HK-2 (cell line): Measurements from ENCODE around the gene RHOT1.
"Not testable (repeated sequence)": the region's sequence is repeated elsewhere in the genome, so short reads cannot be mapped to it uniquely, and the experiment has no call there.

Source experiments
- DNase-seq: peaks from one replicate; pipeline ENCODE4 v3.0.0-alpha.2; 2018; ENCODE audit not compliant: unreplicated experiment

RHOT1 gene

DNA sequence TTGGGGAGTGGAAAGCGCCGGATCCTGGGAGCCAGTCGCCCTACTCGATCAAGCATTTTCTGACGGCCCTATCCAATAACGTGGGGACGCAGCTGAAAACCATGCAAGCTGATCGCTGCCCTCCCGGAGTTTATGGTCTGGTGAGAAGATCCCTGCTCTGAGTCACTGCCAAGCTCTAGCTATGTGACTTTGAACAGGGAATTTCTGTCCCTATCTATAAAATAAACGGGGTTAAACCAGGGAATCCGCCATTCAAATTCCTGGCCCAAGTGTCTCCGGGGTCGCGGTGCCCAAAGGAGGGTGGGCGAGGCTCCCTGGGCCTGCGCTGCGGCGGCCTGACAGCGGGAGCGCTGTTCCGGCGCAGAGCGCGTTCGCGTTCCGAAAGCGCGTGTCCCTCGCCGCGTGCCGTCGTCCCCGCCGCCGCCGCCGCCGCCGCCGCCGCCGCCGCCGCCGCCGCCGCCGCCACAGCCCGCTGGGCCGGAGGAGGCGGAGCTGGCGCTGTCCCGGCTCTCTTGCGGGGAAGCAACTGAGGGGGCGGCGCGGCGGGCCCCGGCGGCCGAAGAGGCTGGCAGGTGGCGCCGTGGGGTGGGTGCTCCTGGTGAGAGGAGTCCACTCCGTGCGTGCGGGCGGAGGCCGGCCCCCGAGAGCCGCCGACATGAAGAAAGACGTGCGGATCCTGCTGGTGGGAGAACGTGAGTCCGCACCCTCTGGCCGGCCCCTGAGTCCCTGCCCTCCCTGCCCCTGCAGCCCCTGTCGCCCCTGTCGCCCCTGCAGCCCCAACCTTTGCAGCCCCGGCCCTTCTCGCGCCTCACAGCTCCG is at the start of gene RHOT1:
RHOT1 (plus strand) TSS at position 465 of the 819 bp plus-strand sequence; CDS start at position 656, 191 bp downstream.
- peak; percentile 77 for DNase-seq

DNA sequence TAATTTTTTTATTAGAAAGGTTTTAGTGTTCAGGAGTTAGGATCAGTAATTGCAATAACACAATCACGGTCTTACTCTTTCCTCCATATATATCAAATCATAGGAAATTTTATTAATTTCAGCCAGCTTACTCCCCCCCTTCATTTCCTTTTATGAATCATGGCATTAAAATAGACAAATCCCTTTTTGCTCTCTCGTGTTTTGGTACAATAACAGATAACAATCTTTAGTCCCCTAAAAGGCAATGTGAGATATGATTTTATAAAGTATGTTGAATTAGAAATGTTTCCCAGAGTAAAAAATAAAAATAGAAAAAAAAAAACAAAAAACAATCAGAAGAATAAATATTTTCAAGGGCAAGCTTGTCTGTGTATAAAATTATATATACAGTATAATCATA is 42.6 kb upstream of the RHOT1 start:
- DNase-seq, result no peak

DNA sequence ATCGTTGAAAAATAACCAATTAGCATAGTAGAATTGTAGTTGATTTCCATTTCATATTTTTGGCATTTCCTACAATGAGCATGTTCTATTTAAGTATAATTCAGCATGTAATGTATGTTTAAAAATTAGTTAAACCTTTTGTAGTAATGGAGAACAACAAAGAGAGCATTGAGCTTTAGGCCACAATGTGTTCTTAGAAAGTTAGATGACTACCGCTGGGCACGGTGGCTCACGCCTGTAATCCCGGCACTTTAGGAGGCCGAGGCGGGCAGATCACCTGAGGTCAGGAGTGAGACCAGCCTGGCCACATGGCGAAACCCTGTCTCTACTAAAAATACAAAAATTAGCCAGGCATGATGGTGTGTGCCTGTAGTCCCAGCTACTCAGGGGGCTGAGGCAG is 42.0 kb upstream of the RHOT1 start:
- DNase-seq, result not testable (repeated sequence)

DNA sequence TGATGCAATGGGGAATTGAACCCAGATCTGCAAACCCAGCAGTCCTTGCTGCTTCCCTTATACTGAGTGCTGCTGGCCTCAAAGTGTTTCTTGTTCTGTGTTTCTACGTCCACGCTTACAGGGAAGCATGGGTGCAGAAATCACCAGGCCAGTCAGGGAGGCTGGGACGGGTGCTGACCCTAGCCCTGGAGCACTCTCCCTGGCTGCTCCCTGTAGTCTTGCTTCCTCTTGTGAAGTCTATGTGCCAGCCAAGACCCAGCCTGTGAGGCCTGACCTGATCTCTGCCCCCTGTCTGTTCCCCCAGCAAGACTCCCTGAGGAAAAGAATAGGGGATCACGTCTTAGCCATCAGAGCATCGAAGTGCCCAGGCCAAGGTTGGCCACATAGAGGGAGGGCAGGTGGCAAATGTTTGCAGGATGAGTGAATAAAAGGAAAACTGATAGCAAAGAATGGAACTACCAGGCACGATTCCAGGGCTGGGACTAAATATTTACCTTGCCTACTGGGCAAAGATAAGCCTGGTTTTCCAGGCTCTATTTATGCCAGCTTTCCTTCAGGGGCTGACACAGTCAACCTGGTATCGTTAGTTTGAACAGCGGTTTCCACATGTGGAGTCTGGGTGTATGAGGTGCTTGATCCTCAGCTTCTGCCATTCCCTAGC is 41.2 kb upstream of the RHOT1 start:
- DNase-seq, result no peak

DNA sequence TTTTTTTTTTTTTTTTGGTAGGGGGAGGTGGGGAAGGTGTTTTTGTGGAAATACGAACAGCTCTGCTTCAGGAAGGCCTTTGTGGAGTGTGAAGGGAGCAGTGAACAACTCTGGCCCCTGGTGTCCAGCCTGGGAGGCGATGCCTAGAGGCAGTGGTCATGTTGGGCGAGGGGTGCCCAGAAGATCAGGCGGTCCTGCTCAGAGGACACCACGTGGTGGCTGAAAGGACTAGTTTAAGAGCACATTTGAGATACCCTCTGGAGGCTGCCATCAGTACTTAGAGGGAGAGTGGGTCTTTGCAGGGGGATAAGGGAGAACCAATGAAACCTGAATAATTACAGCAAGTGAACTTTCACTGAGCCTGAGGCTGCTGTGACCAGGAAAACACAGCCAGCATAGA is 40.1 kb upstream of the RHOT1 start:
- no peak for DNase-seq

DNA sequence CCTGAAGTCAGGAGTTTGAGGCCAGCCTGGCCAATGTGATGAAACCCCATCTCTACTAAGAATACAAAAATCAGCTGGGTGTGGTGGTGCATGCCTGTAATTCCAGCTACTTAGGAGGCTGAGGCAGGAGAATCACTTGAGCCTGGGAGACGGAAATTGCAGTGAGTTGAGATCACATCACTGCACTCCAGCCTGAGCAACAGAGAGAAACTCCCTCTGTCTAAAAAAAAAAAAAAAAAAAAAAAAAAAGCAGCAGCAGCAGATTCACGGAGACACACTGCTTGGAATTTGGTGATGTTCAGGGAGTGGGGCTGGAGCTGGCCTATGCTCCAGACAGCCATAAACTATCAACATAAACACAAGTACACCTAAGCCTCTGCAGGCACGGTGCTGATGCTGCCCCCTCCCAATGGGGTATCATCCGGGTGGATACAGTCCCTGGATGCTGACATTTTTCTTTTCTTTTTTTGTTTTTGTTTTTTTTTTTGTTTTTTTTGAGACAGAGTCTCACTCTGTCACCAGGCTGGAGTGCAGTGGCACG is 39.6 kb upstream of the RHOT1 start:
- no peak for DNase-seq

DNA sequence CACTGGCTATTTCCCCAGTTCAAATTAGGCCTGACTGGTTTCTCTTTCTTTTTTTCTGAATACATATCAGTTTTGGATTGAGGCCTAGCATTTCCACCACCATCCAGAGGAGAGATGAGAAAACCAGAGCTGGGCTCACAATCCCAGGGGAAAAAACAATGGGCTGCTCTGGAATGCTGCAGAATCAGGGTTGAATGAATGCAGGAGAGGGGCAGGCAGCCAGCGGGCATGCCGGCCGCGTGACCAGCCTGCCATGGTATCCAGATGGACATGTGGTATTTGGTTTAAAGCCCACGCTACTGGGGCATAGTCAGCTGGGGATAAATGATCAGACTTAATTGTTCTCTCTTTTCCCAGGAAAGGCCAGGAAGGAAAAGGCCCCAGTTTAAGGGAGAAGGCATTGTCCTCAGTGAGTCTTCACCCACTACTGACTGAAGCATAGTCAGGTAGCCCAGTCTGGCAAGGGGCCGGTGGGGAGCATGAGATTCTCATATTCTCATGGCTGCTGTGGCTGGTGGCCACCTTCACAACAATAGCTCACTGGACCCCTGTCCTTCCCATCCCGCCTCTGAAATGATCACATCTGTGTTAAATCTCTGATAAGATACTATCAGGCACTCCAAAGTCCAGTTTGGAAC is 38.7 kb upstream of the RHOT1 start:
- no peak for DNase-seq

DNA sequence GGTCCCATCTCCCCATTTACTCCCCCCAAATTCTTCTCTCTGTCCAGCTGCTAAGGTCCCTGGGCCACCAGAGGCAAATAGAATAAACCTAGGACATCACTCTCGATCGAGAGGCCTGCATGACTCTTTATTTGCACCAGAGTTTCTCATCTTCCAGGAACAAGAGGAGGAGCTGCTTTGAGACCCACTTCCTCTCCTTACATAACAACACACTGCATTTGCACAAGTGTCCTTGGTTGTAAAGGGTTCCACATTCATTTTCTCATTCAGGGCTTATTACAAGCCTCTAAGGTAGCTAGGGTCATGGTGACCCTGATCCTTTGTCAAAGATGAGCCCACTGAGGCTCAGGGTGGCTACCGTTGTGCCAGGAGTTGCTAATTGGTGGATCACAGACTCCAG is 38.1 kb upstream of the RHOT1 start:
- DNase-seq, result no peak

DNA sequence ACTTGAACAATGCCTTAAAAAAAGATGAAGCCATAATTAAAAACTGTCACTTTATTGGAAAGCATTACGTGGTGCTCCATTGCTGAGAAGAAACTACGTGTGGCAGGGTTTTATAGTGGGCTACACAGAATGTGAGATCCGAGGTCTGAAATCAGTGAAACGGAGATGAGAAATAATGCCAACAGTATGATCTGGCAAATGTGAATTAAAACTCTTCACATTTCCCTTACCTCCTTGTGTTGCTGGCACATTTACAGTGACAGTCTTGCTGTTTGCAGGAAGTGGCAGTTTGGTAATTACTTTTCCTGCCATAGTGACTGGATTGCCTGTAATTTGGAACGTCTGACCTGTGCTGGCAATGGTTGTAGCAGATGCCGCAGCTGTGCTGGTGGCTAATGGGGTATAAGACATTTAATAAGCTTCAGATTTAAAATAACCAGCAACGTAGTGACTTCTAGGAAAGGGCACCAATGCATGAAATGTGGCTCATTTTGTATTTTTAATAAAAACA is 35.8 kb upstream of the RHOT1 start:
- DNase-seq, result not testable (repeated sequence)

DNA sequence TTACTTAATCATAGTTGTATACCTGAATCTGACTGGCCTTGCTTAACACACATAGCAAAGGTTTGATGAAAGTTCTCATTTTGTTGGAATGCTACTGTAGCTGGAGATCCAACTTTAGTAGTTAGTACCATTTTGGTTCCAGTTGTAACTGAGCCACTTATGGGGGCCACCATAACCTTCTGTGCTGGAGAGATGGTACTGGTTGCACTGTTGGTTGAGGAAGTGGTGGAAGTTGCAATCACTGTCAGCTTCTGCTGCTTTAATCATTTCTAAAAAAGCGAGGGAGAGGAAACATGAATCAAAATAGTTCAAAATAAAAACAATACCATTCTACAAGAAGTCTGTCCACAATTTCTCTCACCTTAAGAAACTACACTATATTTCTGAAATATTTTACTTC is 35.1 kb upstream of the RHOT1 start:
- not testable (repeated sequence) for DNase-seq

DNA sequence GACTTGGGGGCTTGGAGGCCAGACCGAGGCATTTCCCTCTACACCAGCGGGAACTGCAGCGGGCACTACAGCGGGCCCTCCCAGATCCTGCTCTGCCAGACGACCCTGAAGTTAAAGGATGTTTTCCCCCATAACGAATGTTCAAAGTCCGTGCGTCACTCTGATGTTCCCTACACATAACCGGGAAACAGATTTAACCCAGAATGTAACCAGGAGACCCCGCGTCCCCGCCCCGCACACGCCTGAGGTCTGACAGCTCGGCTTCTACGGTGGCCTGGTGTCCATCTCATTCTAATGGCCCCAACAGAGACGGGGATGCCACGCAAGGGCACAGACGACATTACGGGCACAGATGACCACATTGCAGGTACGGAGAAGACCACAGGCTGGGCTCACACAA is 31.7 kb upstream of the RHOT1 start:
- no peak for DNase-seq

DNA sequence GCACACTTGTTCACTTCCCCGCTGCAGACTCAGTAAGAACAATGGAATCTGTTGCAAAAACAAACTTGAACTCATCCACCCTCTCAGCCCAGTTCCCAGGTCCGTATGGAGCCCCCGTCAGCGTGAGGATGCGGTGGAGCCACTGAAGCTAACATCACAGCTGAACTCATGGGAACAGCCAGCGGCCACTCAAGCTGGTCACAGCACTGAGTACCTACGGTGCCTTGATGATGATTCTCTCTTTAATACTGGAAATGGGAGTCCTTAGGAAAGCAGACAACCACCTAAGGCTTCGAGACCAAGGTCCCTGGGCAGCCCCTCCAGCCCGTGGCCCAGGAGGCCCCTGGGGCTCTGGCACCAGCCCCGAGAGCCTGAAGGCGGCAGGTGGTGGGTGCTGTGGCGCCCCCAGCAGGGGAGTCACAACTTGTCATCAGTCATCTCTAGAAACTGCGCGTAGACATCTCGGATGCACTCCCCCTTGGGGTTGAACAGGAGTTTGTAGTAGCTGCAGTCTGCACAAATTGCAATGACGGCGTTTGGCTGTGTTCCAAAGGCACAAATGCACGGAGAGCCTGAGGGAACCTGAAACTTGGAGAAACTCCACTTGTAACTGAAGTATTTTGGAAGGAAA is 31.0 kb upstream of the RHOT1 start:
- DNase-seq, result no peak

DNA sequence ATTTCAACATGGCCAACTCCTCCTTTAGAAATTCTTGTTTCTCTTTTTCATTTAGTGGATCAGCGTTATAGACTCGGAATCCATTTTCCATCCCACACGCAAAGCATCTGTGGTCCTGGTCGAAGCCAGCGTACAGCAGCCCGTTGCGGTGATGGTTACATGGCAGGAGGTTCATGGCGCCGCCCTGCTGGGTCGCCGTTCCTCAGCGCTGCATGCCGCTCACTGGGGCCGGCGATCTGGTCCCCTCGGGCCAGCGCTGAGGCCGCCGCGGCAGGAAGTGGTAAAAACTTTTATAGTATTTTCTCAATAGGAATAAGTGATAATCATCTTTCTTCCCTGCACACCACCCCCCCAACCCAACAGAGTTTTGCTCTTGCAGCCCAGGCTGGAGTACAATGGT is 29.9 kb upstream of the RHOT1 start:
- DNase-seq, result no peak

DNA sequence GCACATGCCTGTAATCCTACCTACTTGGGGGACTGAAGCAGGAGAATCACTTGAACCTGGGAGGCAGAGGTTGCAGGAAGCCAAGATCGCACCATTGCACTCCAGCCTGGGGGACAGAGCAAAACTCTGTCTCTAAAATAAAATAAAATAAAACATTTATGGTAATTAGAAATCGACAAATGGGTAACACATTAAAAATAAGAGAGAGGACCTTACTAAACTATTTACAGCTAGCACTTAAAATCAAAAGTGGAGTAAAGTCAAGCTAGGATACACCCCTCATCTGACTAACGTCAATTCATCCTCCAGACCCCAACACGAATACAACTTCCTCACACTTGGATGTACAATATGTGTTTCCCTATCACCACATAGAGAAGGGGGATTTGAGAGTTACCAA is 27.8 kb upstream of the RHOT1 start:
- no peak for DNase-seq

DNA sequence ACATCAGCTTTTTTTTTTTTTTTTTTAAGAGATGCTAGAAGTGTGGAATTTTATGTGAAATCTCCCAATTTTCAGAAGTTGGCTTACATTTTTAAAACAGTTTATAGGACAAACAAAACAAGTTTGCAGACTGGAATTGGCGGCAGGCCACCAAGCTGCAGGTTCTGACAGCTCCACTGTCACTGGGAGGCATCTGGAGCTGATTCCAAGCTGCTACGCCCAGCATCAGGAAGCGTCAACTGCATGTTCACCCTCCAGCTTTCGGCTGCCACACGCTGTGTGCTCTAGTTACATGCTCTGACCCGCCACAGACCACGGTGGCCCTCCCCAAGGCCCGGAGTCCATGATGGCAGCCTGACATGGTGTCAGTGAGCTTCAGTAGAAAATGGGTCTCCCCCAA is 26.8 kb upstream of the RHOT1 start:
- not testable (repeated sequence) for DNase-seq

DNA sequence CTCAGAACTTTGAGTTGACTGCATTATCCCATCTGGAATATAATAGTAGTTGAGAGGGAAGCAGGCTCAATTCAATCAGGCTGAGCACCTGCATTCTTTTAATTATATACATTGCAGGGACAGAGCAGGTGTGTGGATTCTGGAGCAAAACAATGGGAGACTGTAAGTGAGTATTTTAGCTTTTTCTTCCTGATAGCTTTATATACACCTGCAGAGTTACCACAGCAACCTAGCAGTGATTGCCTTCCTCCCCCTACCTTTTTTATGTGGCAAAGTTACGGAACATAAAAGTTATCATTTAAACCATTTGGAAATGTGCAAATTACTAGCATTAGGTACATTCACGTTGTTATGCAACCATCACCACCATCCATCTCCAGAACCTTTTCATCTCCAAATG is 25.4 kb upstream of the RHOT1 start:
- no peak for DNase-seq

DNA sequence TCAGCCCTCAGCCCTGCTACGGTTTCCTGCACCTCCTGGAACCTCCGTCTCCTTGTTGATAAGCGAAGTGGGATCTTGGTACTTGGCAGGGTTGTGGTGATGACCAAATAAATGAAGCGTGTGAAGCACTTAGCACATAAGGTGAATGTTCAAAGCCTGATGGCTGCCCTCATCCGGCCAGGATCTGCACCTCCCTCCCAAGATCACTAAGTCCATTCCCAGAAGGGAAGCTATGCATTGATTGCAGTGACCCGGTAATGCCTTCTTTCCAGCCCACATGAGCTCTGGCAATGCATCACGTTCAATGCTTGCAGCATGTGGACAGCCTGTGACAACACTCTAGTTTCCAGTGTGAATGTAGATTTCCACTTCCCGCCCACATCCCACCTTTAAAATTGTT is 24.9 kb upstream of the RHOT1 start:
- no peak for DNase-seq

DNA sequence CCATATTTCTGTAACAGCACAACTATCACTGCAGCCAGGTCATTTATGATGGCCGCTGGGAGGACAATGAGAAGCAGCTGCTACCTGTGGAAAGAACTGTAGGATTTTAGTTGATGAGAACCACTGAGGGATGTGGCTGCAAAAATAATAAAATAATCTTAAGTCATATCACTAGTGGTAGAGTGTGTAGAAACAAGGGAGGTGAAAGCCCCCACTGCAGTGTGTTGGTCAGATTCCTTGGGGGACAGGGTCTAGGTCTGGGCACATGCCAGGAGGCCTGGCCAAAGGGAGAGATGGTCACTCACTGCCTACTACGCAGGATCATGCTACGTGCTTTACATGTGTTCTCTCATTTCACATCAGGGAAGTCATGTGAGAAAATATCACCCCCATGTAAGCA is 24.2 kb upstream of the RHOT1 start:
- DNase-seq, result not testable (repeated sequence)

DNA sequence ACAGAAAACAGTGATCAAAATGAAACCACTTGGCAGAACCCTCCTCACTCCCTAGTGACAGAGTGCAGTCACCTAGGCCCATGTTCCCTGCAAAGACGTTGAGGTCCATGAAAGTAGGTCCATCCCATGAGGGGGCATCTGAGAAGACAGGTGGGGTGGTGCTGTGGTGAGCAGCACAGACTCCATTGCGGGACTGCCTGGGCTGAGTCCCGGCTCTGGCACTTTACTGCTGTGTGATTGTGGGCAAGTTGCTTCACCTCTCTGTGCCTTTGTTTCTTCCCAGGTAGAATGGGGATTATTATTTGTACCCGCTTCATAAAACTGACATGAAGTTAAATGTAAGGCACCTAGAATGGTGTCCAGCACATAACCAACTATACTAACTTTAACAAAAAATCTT is 23.5 kb upstream of the RHOT1 start:
- DNase-seq, result no peak

DNA sequence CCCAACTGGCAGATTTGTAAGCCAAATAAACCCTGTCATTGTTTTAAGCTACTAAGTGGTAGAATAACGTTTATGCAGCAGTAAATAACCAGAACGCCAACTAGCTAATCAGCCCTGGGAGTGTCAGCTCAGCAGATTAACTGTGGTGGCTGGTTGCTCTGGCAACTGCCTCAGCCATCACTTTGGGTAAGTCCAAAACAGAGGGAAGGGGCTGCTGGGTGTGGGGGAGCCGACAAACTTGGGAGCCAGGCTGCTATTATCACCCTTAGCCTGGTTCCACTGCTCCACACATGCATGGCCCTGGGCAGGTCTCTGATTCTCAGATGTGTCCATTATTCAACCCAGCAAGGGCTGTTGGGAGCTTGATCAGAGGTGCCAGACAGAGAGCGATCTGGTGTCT is 22.2 kb upstream of the RHOT1 start:
- no peak for DNase-seq

DNA sequence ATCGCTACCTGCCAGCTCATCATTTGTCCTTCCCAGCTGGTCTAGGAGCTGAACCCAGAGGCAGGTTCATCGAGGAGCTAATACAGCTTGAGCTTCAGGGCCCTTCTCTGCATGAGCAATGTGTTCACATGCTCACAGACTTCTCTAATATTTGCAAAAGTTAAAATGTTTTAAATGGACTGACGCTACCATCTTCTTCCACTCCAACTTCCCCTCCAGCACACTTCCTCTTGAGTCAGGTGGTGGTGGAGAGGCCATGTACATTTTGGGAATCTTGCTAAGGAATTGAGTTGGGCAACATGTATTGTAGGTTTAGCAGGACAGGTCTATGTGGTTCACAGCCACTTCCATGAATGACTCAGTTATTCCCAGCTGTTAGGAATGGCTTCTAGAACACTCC is 21.6 kb upstream of the RHOT1 start:
- DNase-seq, result no peak

DNA sequence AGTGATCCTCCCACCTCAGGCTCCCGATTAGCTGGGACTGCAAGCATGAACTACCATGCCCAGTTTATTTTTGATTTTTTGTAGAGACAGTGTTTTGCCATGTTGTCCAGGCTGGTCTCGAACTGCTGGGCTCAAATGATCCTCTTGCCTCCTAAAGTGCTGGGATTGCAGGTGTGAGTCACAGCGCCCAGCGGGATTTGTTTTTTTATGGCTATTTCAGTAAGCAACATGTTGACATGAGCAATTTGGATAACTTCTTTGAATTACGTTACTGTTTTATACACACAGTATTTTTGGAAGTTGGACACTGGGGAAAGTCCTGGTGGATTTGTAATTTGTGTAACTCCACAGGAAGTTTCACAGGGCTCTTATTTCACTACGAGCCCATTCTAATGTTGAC is 18.5 kb upstream of the RHOT1 start:
- DNase-seq, result no peak
